Lower lobe of right lung (tissue), 2 donors: Measurements from ENCODE around the gene DUOXA1. TPM values are rescaled to one million over a fixed set of nuclear protein-coding genes. Genes with fewer than 3 reads are reported as not detected.
A peak's percentile ranks its signal among the peaks of the same experiment; 100 is the strongest.
"Not testable (repeated sequence)": the region's sequence is repeated elsewhere in the genome, so short reads cannot be mapped to it uniquely, and the experiment has no call there.

Experiments
- ATAC-seq, 2 donors: fragments of 200-7000 bp; cut with Tn5 transposase; one replicate each; pipeline ENCODE4 v1.9.1; 2020 to 2022; ENCODE audit warnings: mild to moderate bottlenecking in 2 of 2, moderate library complexity in 2 of 2
- DNase-seq: peaks from one replicate; pipeline ENCODE4 v3.0.0-alpha.2; 2020
- H3K27ac ChIP-seq: fragments of 200-600 bp; one replicate; pipeline ENCODE4 v1.8.0; 2022
- H3K27me3 ChIP-seq: fragments of 200-600 bp; one replicate; pipeline ENCODE4 v1.8.0; 2022; ENCODE audit warnings: low read depth
- H3K36me3 ChIP-seq: fragments of 200-600 bp; one replicate; pipeline ENCODE4 v1.8.0; 2022; ENCODE audit warnings: mild to moderate bottlenecking
- H3K4me1 ChIP-seq: fragments of 200-600 bp; one replicate; pipeline ENCODE4 v1.8.0; 2022
- H3K4me3 ChIP-seq: fragments of 200-600 bp; one replicate; pipeline ENCODE4 v1.8.0; 2022; ENCODE audit warnings: mild to moderate bottlenecking
- H3K9me3 ChIP-seq: fragments of 200-600 bp; one replicate; pipeline ENCODE4 v1.8.0; 2022
- intact Hi-C: fragments of 100-400 bp; cut with DNase I; formaldehyde crosslinking; loops from one replicate; pipeline ENCODE4 v1.11.0; 2022
- total RNA-seq: library from RNA; stranded (reverse); fragmentation: NEBNext Ultra II Directional; extraction: Animal tissue kit (Norgen Biotek cat#: 25700); gene quantifications from one replicate; pipeline ENCODE4 v1.2.1, GENCODE V29; 2021
- donor health status: DM: no; HTN: yes; CAD: no; lungs with severe emphysema.

DUOXA1 gene
- total RNA-seq, 1 donor from 2014 or later: 131 TPM

DNA sequence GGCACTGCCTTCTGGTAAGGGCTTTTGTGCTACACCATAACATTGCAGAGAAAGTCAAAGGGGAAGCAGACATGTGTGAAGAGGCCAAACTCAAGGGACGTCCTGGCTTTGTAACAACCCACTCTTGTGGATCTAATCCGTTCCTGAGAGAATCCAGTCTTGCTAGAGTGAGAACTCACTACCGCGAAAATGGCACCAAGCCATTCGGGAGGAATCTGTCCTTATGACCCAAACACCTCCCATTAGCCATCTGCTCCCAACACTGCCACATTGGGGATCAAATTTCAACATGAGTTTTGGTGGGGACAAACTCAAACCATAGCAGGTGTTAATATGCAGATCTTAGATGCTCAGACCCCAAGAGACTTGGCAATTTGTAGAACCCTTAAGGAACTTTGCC lies 50.5 kb downstream of the DUOXA1 start:
- intact Hi-C loops, H3K36me3 ChIP-seq, DNase-seq, H3K4me3 ChIP-seq, H3K9me3 ChIP-seq, H3K4me1 ChIP-seq, ATAC-seq, H3K27ac ChIP-seq, H3K27me3 ChIP-seq: not testable (repeated sequence)

- H3K36me3 ChIP-seq, H3K9me3 ChIP-seq, H3K4me3 ChIP-seq, H3K4me1 ChIP-seq, H3K27ac ChIP-seq, H3K27me3 ChIP-seq, intact Hi-C loops, DNase-seq, ATAC-seq: not testable (repeated sequence)
These were observed 52.3 kb downstream of the DUOXA1 start for GRCh38 chr15:45077391-45077790.

DNA sequence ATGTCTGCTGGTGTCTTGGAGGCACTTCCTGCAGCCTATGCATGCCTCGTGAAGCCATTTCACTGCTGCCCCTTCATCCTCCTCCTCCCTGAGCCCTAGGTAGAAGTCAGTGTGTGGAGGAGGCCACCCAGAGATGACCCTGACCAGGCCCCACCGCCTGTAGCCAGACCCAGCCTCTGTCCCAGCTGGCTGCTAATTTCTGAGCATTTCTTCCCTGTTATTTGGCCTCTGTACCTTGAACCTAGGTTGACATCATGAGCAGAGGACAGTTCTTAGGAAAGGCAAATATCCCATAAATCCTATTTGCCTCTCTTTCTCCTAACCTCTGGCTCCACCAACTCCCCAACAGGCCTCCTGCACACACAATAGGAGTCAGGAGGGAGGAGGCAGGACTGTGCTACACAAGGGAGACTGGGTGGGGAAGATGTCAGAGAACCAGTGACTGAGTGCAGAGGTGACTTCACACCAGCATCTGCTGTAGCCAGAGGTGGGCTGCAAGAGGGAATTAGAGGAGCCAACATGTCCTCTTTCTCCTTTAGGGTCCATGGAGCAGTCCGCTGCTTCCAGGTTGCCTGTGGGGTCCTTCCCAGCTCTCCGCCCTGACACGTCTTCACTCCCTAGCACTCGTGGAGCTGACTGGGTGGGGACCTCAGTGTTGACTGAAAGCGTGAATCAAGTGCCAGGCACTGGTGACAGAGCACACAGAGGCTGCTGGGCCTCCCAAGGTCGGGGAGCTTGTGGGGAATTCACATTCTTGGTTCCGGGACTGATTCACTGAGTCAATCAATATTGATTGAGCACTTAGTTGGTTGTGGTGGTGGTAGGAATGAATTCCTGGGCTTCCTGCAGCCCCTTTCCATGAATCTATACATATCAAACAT lies 54.0 kb downstream of the DUOXA1 start:
- intact Hi-C loops, DNase-seq, H3K4me1 ChIP-seq, H3K27me3 ChIP-seq, H3K4me3 ChIP-seq, H3K27ac ChIP-seq, H3K9me3 ChIP-seq, H3K36me3 ChIP-seq: not testable (repeated sequence)
- peak in 1 of 2 donors; percentile 4 for ATAC-seq

GRCh38 chr15:45073602-45074001 lies 56.1 kb downstream of the DUOXA1 start:
- ATAC-seq, H3K27ac ChIP-seq: not testable (repeated sequence)

GRCh38 chr15:45069942-45070360 lies 59.7 kb downstream of the DUOXA1 start:
- intact Hi-C loops, H3K4me1 ChIP-seq, H3K27me3 ChIP-seq, DNase-seq, H3K4me3 ChIP-seq, H3K9me3 ChIP-seq, H3K27ac ChIP-seq, H3K36me3 ChIP-seq: not testable (repeated sequence)
- peak in 1 of 2 donors; percentile 20 for ATAC-seq

More at GRCh38 chr15:45073602-45074001, 56.1 kb downstream of the DUOXA1 start:
- H3K27me3 ChIP-seq, H3K4me3 ChIP-seq, H3K9me3 ChIP-seq, intact Hi-C loops, DNase-seq, H3K36me3 ChIP-seq, H3K4me1 ChIP-seq: not testable (repeated sequence)

Other genes with a start within 250 kb of the DUOXA1 start
- not detected for gene TERB2, start 173.2 kb downstream of the DUOXA1 start, total RNA-seq
- gene SORD, start 106.7 kb downstream of the DUOXA1 start, total RNA-seq: 10.5 TPM
- 4.0 TPM for gene DUOX2, start 15.7 kb downstream of the DUOXA1 start, total RNA-seq
- gene DUOXA2, start 15.6 kb downstream of the DUOXA1 start, total RNA-seq: not detected
- 317 TPM for gene DUOX1, start 115 bp upstream of the DUOXA1 start, total RNA-seq
- 6.4 TPM for gene SHF, start 58.1 kb upstream of the DUOXA1 start, total RNA-seq
- gene SLC28A2, start 122.4 kb upstream of the DUOXA1 start, total RNA-seq: 0.21 TPM
- 7.2 TPM for gene GATM, start 248.7 kb upstream of the DUOXA1 start, total RNA-seq